ENCODE data around the gene EMID1. TPM values are rescaled to one million over a fixed set of nuclear protein-coding genes. Genes with fewer than 3 reads are reported as not detected.

EMID1 gene
- total and polyA plus RNA-seq, 3 donors from 2014 or later, result 6.2 to 7.5 (median 7.0) TPM

- H3K27me3 ChIP-seq, result no peaks in the 10 kb centered on the region
- no peak for DNase-seq
- WGBS, 2 donors, result 81 to 86% methylated on average over 11 of the region's 11 CpGs
- H3K4me1 ChIP-seq, result peaks cover 12% of the 10 kb centered on the region
- no peak overlapping the region for H3K27ac ChIP-seq
- intact Hi-C loops (cut with DNase I; ENCODE audit: low total_unique reads), result no loop called here
- H3K9me3 ChIP-seq, result no peaks in the 10 kb centered on the region
- H3K4me3 ChIP-seq, result no peak overlapping the region
- no peak for TF ChIP-seq POLR2A (IDR thresholded peaks at IDR 0.05)
- TF ChIP-seq, protein P1, sequence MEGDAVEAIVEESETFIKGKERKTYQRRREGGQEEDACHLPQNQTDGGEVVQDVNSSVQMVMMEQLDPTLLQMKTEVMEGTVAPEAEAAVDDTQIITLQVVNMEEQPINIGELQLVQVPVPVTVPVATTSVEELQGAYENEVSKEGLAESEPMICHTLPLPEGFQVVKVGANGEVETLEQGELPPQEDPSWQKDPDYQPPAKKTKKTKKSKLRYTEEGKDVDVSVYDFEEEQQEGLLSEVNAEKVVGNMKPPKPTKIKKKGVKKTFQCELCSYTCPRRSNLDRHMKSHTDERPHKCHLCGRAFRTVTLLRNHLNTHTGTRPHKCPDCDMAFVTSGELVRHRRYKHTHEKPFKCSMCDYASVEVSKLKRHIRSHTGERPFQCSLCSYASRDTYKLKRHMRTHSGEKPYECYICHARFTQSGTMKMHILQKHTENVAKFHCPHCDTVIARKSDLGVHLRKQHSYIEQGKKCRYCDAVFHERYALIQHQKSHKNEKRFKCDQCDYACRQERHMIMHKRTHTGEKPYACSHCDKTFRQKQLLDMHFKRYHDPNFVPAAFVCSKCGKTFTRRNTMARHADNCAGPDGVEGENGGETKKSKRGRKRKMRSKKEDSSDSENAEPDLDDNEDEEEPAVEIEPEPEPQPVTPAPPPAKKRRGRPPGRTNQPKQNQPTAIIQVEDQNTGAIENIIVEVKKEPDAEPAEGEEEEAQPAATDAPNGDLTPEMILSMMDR (IDR thresholded peaks at IDR 0.05), result no peak
- no peaks in the 10 kb centered on the region for H3K36me3 ChIP-seq (ENCODE audit: low read depth, missing control alignments)
Observed at GRCh38 chr22:29212743-29213142, 7.0 kb downstream of the EMID1 start.

- Histone ChIP-seq H3K9me3 (no peaks in the 10 kb centered on the region), H3K27ac (no peak overlapping the region), H3K27me3 (no peaks in the 10 kb centered on the region), H3K4me1 (peaks cover 12% of the 10 kb centered on the region), H3K4me3 (no peak overlapping the region), H3K36me3 (ENCODE audit: low read depth, missing control alignments) (no peaks in the 10 kb centered on the region)
- no peak for TF ChIP-seq POLR2A (IDR thresholded peaks at IDR 0.05)
- TF ChIP-seq, protein P1 (IDR thresholded peaks at IDR 0.05), result no peak
- WGBS, 2 donors, result 84 to 94% methylated on average over 8 to 9 of the region's 9 CpGs
- intact Hi-C loops (cut with DNase I; ENCODE audit: low total_unique reads), result no loop called here
- DNase-seq, result no peak
Observed at GRCh38 chr22:29213493-29213892, 7.8 kb downstream of the EMID1 start.

- H3K36me3 ChIP-seq (ENCODE audit: low read depth, missing control alignments), result no peaks in the 10 kb centered on the region
- TF ChIP-seq, protein P1 (IDR thresholded peaks at IDR 0.05), result no peak
- H3K9me3 ChIP-seq, result no peaks in the 10 kb centered on the region
- intact Hi-C loops (cut with DNase I; ENCODE audit: low total_unique reads), result no loop called here
- no peak overlapping the region for H3K4me3 ChIP-seq
- 92 to 96% methylated on average over 6 of the region's 6 CpGs for whole genome bisulfite sequencing, 2 donors
- H3K27me3 ChIP-seq, result no peaks in the 10 kb centered on the region
- no peak for DNase-seq
- no peak overlapping the region for H3K27ac ChIP-seq
- peaks cover 12% of the 10 kb centered on the region for H3K4me1 ChIP-seq
Observed at GRCh38 chr22:29214232-29214631, 8.5 kb downstream of the EMID1 start.

DNA sequence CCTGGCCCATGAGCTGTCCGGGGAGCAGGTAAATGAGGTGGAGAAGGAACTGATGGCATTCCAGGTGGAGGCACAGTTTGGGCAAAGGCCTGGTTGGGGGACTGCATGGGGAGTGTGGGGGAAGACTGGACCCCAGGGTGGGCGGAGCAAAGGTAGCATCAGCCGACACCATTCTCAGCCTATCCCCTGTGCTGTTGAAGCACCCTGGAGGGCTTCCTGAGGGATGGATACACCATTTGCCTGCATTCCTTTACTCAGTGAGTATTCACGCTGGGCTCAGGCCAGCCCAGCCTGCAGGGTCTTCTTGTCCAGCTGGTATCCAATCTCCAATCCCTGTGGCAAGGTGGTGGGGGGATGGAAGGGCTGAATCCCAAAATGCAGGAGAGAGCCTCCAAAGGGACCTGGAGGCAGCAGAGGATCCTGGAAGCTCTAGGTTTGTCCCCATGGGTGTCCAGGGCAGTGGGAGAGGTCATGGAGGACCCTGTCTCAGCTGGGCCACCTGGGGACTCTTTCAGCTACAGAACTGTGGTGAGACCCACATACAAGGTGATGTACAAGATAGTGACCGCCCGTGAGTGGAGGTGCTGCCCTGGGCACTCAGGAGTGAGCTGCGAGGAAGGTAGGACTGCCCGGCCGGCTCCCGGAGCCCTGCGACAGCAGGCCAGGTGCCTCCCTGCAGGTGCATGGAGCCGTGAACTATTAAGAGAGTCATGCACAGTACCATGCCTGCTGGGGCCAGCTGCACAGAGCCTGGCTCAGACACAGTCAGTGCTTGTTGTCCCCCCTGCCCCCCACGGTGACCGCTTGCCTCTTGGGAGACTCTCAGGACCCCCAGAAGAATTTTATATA lies 9.5 kb downstream of the EMID1 start:
- TF ChIP-seq POLR2A (IDR thresholded peaks at IDR 0.05), result no peak
- TF ChIP-seq, protein P1 (IDR thresholded peaks at IDR 0.05), result no peak
- intact Hi-C loops (cut with DNase I; ENCODE audit: low total_unique reads), result no loop called here
- 84 to 92% methylated on average over 5 to 14 of the region's 14 CpGs for WGBS, 2 donors
- no peak for DNase-seq
- Histone ChIP-seq H3K36me3 (ENCODE audit: low read depth, missing control alignments) (no peaks in the 10 kb centered on the region), H3K9me3 (no peaks in the 10 kb centered on the region), H3K27ac (no peak overlapping the region), H3K27me3 (no peaks in the 10 kb centered on the region), H3K4me3 (no peak overlapping the region), H3K4me1 (peaks cover 15% of the 10 kb centered on the region)

Data from testis (tissue), 3 donors.